ENCODE results near the gene STON2.

STON2 gene

GRCh38 chr14:81418057-81418790, 18.1 kb upstream of the STON2 start:
- no peak for DNase-seq

- DNase-seq: no peak
Measured at GRCh38 chr14:81416981-81417380, 16.9 kb upstream of the STON2 start.

- no peak for DNase-seq
Measured at GRCh38 chr14:81416194-81416952, 16.2 kb upstream of the STON2 start.

- DNase-seq: no peak
Measured at GRCh38 chr14:81415781-81416180, 15.7 kb upstream of the STON2 start.

DNA sequence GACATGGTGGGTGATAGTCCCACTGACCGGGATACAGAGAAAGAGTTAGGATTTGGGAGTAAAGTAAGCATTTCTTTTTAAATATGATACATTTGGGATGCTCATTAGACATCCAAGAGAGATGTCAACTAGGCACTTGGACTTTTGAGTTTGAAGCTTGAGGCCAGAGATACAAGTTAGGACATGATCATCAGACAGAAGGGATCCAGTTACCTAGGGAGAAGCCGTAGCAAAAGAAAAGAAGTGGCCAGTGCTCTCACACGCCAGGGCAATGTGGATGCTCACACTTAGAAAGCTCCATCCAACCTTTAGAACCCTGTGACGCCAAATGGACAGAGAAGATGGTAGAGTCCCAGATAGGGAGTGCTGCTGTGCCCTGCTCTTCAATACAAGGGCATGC, 14.0 kb upstream of the STON2 start:
- no peak for DNase-seq

DNA sequence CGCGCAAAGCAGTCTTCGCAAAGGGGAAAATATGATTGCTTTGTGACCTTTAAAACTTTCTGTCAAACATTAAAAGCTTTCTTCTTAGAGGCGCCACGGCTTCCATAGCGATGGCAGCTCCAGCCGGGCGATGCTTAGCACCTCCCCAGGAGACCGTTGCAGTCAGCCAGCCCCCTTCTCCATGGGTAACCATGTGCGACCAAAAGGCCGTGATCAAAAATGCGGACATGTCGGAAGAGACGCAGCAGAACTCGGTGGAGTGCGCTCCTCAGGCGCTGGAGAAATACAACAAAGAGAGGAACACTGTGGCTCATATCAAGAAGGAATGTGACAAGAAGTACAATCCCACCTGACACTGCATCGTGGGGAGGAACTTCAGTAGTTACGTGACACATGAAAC, 12.7 kb upstream of the STON2 start:
- no peak for DNase-seq

DNA sequence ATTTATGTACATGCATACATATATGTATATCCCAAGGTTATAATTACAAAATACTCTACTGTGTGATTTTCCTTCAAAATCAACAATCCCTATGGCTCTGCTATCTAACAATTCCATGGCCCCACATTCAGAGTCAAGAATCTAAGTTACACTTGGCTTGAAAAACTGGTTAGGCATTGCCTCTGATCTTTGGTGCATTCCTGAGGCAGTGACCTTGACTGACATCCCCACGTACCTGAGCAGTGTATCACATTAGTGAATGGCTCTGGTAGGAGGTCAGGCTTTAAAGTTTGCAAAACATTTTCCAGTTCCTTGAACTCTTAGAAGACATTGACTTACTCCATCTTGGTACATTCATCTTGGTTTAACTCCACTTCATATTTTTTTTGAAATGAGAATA, 8.5 kb upstream of the STON2 start:
- no peak for DNase-seq

DNA sequence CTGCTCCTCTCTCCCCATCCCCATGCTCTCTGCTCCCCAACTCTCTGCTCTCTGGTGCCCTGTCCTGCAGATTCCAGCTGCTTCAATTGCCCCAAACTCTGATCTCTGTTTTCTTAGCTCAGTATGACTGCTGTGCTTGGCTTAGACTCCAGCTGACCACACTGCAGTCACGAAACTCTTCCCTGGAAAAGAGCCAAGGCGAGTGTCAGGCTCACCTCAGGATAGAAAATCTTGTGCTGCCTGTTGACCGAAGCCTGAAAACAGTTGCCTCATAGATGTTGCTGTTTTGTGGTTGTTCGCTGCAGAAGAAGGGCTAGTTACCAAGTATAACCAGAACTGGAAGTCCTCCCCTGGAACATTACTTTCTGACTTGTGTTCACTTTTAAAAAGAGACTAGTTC, 6.7 kb upstream of the STON2 start:
- no peak for DNase-seq

DNA sequence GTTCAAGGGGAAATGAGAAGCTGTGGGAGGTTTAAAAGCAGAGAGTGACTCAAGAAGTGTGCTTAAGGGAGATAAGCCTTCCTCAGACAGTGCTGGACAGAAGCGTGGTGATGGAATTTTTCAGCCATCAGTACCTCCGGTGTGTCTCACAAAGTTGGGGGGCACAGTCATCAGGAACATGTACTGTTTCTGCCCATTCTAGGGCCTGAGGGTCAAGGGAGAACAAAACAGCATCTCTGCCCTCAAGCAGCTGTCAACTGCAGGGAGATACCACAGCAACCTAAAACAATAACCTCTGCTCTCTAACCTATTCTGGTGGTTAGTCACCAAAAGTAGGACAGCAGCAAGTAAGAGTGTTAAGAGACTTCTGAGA, 2.0 kb upstream of the STON2 start:
- no peak for DNase-seq

GRCh38 chr14:81401420-81402122, 1.4 kb upstream of the STON2 start:
- no peak for DNase-seq

DNA sequence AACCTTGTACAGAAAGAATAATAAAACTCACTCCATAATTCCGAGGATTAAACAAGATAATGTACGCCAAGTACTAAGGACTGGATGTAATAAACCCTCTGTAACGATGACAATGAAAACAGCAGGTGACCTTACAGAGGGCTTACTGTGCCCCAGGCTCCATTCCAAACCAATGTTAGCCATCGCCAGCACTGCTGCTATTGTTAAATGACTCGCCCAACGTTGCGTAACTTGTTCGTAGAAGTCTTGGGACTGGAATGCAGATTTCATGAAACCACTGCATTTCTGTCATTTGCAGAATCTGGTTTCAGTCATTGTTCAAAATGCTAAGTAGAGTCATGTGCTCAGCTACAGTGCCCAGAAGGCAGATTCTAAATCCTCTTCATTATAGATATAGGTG, 728 bp upstream of the STON2 start:
- peak; percentile 82 for DNase-seq

- DNase-seq: no peak
Measured at GRCh38 chr14:81398196-81398891, 1.8 kb downstream of the STON2 start.

DNA sequence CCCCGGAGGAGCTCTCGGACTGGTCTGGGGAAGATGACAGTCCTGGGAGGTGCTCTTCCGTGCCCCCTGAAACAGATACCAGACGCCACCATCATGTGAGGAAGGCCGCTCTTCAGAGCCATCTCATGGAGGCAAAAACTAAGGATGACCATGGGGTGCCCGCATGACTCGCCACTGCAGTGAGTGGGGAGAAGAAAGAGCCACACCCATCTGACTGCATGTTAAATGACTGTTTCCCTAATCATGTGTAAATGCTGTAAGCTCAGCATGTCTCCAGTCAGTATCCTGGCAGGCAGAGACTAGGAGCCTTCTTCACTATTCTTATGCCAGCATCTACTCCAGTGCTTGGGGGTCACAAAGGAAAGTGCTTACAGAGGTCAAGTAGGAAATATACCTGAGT, 4.0 kb downstream of the STON2 start:
- DNase-seq: no peak

DNA sequence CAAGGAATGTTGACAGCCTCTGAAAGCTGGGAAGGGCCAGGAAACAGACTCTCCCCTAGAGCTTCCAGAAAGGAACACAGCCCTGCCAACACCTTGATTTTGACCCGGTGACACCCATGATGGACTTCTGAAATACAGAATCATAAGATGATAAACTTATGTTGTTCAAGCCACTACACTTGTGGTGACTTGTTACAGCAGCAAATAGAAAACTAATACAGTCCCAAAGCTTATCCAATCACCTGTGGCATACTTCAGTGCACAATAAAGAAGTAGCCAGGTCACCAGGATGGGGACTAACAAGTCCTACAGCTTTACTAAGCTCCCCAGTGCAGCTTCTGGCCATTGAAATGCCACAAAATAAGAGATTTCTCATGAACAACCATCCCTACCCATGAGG, 5.4 kb downstream of the STON2 start:
- DNase-seq: no peak

DNA sequence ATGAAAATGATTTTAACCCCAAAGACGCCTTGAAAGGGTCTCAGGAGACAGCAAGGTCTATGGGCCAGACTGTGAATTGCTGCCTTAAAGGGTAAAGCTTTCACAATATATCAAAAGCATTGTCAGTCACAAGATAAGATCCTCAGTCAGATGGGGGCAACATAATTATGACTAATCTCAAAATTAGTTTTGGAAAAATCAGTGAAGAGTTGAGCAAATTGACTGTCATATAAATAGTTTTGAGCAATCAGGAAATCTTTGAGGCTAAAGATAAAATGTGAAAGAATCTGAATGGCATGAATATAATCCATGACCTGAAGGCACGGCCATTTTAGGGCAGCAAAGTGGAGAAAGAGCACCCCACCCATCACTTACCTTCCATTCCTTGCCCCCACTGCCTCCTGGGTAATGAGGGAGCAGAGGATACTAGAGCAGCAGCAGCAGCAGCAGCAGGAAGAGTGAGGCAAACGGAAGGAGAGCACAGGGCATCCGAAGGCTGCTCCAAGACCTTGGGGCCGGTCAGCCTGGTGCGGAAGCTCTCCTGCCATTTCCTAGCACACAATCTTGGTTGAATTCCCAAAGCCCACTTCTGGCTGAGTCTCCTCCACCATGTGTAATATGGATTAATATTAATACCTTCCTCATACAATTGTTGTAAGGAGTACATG, 7.0 kb downstream of the STON2 start:
- no peak for DNase-seq

- DNase-seq: no peak
Measured at GRCh38 chr14:81392052-81392451, 8.1 kb downstream of the STON2 start.

DNA sequence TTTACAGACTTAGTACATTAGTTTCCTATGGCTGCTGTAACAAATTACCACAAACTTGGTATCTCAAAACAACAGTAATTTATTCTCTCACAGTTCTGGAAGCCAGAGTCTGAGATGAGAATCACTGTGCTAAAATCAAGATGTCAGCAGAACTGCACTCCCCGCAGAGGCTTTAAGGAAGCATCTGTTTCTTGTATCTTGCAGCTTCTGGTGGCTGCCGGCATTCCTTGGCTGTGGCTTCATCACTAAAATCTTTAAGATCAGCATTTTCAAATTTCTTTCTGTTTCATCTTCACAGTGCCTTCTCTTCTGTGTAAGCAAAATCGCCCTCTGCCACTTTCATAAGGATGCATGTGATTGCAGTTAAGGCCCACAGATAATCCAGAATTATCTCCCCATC, 9.4 kb downstream of the STON2 start:
- no peak for DNase-seq

DNA sequence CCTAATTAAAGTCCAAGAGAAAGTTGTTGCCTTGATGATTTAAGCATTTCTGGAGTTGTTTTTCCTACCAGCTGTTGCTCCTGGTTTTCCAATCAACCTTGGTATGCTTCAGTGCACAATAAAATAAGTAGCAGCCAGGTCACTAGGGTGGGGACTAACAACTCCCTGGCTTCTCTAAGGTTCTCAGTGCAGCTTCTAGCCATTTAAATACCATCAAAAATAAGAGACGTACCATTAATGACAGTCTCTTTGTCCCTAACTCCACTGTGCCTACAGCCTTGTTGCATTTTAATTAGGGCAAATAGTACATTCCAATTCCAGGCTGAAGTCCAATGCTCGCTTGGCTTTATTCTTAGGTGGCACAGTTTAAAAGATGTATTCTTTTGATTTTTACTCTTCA, 11.8 kb downstream of the STON2 start:
- DNase-seq: no peak

DNA sequence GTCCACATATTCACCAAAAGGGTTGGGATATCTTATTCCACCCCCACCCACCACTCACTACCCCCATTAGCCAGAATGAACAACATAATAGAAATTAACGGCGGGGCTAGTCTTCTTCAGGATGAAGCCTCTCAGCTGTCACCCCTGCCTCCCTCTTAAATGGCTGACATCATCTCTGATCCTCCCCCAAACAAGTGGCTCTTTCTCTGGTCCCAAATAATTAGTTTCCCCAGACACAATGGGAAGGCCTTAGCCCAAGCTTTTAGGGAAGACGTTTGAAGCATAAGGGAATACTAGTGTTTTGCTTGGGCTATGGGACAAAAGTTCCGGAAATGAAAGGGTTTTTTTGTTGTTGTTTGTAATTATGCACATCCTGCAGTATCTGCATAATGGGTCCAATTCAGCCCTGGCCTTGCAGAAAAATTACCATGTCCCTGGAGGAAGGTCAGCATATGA, 13.8 kb downstream of the STON2 start:
- no peak for DNase-seq

DNA sequence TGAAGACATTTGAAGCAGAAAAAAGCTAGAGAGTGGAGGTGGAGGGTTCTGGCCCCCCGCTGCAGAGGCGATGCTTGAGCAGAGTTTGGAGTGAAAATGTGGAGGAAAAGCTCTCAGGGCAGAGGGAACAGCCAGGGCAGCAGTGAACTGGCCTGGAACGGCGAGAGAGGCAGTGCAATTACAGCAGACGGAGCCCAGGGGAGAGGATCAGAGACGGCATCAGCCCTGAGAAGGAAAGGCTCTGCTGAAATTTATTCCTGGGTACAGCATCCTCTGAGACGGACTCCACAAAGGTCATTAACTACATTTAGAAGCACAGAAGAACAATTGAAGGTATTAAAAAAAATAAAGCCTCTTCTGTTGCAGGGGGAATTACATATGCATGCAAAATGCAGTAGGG, 14.2 kb downstream of the STON2 start:
- DNase-seq: no peak

GRCh38 chr14:81385419-81385818, 14.7 kb downstream of the STON2 start:
- no peak for DNase-seq

- no peak for DNase-seq
Measured at GRCh38 chr14:81384900-81385299, 15.2 kb downstream of the STON2 start.

All from NCI-H345 (cell line).